GM18519 (cell line): Measurements from ENCODE around the gene KCND1.
A peak's percentile ranks its signal among the peaks of the same experiment; 100 is the strongest.
"Not testable (repeated sequence)": the region's sequence is repeated elsewhere in the genome, so short reads cannot be mapped to it uniquely, and the experiment has no call there.

Experiments used
- ATAC-seq: cut with Tn5 transposase; IDR thresholded peaks from one replicate; pipeline ENCODE4 v1.9.1; 2021; ENCODE audit warnings: mild to moderate bottlenecking, moderate library complexity; ENCODE audit not compliant: unreplicated experiment, low FRiP score

The KCND1 gene

DNA sequence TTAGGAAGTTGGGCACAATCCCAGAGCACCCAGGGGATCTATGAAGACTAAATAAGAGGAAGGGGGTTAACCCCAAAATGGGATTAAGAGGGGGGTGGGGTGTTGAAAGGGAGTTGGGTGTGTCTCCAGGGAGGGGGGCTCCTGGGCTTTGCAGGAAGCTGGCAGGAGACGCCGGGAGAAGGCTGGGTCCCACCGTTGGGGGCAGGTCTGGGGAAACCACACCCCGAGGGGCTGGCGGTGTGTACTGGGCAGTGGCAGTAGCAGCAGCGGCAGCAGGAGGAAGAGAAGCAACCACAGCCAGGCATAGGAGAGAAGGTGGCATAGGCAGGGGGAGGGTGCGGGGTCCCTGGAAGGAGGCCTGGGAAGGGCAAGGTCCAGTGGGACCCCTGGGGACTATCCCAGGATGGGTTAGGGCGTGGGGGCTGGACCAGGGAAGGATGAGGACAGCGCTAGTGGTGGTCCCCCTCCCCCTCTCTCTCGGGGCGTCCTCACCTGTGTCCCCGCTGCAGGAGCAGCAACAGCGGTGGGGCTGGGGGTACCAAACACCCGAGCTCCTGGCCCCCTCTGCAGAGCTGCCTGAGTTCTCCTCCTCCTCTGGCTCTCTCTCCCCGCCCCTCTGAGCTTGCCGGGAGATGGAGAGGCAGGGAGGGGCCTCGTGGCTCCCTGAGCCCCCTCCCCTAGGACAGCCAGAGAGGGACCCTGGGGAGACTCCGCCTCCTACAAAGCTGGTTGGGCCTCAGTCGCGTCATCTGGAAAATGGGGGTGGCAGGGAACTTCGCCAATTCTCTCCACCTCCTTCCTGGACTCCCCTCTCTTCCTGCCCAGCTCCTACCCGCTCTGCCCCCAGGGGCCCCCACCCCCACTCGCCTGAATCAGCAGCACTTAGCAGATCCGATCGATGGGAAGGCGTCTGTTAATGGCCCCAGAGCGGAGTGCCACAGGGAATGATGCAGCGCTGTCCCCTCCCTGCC is at the start of gene KCND1:
KCND1 (minus strand) TSS at position 596 of the 971 bp plus-strand sequence. CDS start 1,573 bp downstream, outside the sequence.
- no peak for ATAC-seq

DNA sequence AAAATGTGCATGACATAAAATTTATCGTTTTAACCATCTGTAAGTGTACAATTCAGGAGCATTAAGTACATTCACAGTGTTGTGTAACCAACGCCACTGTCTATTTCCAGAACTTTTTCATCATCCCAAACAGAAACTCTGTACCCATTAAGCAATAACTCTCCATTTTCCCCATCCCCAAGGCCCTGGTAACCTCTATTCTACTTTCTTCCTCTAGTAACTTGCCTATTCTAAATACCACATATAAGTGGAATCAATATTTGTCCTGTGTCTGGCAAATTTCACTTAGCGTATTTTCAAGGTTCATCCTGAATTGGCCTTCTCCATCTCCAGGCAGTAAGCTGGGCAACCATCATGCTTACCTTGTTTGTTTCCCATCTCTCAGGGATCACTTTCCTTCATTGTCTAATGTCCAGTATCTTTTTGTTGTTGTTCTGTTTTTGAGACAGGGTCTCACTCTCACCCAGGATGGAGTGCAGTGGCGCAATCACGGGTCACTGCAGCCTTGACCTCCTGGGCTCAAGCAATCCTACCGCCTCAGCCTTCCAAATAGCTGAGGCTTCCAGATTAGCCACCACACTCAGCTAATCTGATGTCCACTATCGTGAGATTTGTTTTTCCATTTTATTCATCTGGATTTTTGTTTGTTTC is 48.1 kb upstream of the KCND1 start:
- no peak for ATAC-seq

DNA sequence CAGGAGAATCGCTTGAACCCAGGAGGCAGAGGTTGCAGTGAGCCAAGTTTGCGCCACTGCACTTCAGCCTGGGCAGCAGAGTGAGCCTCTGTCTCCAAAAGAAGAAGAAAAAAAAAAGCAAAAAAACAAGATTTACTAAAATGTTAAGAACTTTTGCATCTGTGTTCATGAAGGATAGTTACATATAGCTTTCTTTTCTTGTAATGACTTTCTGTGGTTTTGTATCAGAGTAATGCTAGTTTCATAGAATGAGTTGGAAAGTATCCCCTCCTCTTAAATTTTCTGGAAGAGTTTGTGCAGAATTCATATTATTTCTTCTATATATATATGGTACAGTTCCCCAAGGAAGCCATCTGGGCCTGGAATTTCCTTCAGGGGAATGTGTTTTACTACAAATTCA is 47.4 kb upstream of the KCND1 start:
- no peak for ATAC-seq

DNA sequence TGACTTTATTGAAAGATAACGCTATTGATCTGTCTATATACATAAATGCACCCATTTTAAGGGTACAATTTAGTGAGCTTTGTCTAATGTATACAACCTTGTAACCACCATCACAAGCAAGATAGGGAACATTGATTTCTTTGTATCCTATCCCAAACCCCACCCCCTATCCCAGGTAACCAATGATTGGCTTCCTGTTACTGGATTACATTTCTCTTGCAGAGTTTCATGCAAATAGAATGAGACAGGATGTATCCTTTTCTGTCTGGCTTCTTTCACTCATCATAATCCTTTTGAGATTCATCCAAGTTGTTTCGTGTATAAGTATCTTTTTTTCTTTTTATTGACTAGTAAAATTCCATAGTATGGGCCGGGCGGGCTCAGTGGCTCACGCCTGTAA is 32.1 kb upstream of the KCND1 start:
- ATAC-seq, result no peak

DNA sequence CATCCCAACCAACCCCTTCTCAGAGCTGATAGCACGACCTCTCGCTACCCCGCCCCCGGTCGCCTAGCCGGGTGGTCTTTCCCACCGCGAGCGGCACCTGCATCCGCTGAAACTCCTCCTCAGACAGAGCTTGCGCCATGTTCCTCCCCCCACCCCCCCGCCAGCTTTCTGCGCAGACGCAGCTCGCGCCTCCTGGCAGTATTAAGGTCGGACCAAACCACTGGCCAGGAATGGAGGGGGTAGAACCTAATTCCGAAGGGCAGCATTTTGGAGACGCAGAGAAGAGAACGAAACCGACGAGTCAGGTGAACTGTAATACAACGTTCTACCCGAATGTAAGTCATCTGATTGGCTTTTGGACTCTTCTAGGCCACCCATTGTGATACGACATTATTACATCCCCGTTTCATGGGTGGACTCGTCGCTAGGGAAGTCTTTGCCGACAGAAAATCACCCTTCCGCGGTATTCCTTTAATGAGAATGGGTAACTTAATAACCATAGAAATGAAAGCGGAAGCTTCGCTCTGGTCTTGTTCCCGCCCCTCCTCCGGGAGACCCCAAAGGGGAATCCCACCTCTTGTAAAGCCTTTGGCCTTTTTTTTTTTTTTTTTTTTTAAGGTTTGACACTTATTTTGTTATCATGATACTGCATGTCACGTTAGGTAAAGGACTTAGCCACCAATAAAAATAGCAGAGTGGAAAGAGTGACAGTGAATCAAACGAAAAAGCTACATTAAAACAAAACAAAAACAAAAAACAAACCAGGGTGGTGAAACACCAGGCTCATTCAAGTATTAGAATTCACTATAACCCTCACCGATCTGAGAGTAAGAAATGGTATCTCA is 30.7 kb upstream of the KCND1 start, which contains the start of gene GRIPAP1:
GRIPAP1 (minus strand) TSS at position 174 of the 845 bp plus-strand sequence; CDS start at position 139, 35 bp downstream.
- ATAC-seq, result peak; percentile 53

DNA sequence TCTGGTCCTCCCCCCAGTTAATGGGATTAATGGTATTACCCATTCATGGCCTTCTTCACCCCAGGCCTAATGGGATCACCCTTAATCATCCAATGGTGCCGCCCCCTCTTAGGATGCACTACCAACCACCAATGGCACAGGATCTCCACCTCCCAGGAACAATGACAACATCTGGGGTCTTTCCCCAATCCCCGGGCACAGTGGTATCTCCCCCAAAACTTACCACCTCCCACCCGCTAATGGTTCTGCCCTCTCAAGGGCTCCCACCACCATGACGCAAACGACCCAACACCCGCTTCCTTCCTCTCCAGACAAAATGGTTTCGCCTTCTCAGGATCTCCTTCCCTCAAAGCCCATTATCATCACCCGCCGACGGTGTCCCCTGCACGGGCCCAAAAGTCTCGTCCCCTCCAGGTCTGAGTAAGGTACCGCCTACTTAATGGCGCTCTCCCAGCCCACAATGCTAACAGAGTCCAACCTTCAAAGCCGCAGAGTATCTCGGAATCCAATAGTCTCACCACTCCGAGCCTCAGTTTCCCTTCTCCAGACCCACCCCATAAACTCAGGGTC is 30.0 kb upstream of the KCND1 start:
- ATAC-seq, result peak; percentile 14

DNA sequence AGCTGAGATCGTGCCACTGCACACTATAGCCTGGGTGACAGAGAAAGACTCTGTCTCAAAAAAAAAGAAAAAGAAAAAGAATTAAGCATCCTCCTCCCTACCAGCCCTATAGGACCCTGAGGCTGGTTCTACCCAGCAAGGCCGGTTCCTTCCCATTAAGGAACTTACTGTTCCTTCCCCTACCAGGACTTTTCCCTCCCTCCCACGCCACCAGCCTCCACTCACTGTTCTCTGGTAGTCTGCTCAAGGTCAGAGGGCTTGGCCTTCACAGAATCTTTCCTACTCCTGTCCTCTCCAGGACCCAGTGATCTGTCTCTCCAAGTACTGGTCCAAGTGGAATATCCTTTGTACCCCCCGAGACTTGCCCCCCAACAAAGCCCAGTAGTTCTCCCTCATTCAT is 29.0 kb upstream of the KCND1 start:
- ATAC-seq, result no peak

DNA sequence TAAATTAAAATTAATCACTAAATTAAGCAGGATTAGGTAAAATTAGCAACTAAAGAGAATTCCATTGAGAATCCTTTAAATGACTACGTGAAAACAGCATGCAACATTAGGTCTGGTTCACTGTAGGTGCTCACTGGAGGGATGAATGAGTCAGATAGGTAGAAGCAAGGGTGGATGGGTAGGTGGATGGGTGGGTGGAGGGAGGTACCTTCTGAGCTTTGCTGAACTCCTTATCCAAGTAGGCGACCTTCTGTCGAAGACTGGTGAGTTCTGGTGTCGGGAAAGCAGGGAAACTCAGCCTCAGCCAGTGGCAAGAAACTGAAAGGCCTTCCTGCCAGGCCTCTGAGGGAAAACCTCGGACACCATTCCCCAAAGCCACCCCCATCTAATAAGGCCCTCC is 27.4 kb upstream of the KCND1 start:
- ATAC-seq, result no peak

DNA sequence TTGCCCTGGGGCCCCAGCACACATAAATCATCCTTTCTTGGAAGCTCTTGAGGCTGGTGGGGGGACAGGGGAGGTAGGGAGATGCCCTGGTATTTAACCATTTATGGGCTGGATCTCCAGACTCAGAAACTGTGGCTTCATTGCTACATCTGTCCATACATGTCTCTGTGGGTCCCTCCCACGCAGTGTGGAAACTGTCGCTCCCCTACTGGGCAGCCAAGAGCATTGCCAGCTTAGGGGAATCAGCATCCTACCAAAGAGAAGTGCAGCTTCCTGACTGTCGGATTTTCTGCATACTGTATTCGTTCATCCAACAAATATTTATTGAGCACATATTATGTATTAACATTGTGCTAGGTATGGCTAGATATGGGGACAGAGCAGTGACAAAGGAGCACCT is 26.7 kb upstream of the KCND1 start:
- ATAC-seq, result no peak

DNA sequence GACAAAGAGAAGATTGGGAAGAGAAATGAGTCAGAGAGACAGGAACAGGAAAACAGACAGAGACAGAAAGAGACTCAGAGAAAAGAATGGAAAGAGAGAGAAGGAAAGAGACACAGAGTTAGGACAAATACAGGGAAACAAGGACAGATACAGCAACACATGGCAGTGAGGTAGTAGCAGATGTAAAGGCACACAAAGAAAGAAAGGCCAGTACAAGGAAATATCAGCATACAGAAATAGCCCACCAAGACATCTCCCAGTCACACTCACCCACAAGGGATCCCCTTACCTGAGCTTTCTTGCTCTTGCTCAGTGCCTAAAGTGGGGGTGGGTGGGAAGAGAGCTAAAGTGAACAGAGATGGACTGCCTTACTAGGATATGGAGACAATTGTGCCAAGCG is 26.2 kb upstream of the KCND1 start:
- ATAC-seq, result no peak

DNA sequence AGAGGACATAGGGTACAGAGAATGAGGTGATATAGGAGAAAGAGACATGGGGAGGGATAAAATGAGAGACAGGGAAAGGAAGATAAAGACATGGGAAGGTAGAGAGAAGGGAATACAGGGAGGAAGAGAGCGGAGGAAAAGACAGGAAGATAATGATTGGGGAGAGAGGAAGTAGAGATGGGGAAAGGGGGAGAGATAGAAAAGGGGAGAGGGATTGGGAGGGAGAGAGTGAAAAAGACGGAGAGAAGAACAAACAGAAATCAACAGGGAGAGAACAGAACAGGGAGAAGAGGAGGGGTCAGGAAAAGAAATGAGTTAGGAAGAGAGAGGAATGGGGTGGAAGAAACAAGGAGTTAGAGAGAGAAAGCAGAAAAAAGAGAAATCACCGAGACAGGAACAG is 25.8 kb upstream of the KCND1 start:
- no peak for ATAC-seq

DNA sequence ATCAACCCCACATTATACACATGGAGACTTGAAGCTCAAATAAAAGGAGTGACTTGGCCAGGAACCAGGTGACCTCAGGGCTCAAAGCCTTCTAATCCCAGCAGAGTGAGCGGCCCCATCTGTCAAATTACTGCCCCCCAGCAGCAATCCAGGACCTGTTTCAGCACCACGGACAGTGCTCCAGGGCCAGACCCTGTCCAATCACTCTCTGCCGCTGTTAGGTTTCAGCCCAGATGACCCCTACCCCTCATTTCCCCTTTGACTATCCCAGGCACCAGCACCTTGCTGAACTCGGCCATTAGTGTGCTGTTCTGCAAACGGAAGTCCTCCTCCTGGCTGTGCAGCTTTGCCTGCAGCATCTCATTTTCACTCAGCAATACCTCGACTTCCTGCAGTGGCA is 25.3 kb upstream of the KCND1 start:
- ATAC-seq, result no peak

DNA sequence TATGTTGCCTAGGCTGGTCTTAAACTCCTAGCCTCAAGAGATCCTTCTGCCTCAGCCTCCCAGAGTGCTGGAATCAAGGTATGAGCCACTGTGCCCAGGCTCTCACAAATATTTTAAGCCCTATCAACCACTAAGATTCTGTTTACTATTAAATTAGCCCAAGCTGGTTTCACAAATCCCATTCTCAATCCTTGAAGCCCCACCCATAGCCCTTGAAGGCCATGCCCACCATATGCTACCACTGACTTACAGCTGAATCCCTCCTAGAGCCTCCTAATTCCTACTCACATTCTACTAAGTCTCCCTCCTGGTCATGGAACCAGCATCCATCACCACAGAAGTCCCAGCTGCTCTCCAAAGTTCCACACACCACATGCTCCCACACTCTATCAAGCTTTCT is 20.7 kb upstream of the KCND1 start:
- ATAC-seq, result no peak

DNA sequence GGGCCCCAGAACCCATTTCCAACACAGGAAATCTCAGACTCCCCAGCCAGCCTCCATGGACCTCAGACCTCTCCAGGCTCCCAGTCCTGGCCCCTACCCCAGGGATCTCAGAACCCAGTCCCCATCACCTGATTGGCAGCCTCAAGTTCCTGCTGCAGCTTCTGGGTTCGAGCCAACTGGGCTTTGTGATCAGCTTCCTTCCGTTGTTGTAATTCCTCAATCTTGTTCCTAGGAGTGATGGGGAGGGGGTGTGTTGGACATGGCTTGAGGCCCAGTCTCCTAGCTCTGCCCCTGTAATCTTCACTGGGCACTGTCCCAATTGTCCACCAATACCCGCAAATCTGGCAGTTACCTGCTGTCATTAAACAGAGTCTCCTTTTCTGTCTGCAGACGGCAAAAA is 17.8 kb upstream of the KCND1 start:
- ATAC-seq, result no peak

DNA sequence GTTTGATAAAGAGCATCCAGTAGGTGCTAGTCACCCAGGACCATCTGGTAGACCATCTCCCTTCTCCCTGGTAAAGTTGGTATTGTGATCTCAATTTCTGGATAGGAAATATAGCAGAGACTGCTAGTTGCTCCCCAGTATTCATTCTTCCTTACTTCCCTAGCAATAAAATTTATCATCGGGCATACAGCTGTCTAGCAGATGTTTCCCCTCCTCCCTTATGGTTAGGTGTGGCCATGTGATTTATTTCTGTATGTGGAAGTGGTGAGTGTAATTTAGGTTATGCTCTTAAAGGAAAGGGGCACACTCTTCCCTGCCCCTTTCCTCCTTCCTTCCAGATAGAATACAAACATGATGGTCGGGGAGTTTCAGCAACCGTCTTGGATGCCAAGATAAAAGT is 12.3 kb upstream of the KCND1 start:
- ATAC-seq, result no peak

DNA sequence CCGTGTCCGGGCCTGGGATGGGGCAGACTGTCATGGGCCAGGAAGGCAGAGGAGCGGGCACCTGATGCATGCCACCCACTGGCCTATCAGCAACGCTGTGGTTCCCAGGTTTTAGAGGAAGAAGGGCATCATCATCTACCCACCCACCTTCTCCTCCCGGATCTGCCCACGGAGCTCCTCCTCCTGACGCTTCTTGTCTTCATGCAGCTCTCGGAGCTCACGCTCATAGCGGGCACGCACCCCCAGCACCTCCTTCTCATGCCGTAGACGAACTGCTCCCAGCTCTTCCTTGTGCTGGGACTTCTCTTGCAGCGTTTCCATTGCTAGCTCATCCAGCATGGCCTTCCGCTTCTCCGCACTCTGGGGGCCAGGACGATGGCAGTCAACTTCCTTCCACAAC is 11.4 kb upstream of the KCND1 start:
- no peak for ATAC-seq

DNA sequence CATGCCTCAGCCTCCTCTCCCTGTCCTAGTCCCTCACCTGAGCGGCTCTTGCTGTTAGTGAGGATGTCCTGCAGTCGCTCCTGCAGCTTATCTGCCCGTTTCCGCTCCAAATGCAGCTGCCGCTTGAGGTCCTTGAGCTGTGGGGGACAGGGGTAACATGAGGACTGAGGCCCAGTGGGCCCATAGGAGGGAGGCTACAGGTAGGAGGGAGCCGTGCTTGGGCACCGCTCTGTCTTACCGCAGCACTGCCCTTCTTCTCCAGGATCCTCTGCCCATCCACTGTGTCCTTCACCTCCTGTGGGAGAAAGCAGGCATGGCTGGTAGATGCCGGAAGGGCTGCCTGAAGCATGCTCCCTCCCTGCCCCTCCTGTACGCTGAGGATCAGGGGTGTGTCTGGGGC is 9.5 kb upstream of the KCND1 start:
- no peak for ATAC-seq

DNA sequence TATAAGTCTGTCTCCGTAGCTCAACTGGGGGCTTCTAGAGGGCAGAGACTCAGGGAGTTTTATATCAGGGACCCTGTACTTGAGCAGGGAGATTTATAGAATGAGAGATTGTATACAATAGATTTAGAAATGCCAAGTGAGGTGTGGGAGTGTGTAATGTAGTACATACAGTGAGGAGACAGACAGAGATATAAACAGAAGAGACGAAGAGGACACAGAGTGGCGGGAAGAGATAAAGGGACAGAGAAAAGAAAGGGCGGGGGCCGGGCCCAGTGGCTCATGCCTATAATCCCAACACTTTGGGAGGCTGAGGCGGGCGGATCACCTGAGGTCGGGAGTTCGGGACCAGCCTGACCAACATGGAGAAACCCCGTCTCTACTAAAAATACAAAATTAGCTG is 8.7 kb upstream of the KCND1 start:
- not testable (repeated sequence) for ATAC-seq

DNA sequence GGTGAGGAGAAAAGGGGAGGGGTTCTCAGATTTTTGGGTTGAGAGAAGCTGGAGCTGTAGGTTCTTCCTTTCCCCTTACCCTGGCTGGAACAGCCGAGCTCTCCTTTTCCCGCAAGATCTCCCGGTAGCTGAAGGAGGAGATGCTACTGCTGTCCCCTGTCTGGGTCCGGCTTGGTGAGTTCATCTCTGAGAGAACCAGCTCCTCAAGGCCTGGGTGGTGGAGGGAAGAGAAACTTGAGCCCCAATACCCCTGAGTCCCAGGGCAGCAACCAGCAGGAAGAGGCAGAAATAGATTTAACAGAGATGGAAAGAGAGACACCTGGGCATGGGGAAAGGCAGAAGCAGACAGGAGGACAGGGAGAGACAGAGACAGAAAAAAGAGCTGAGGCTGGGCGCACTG is 6.6 kb upstream of the KCND1 start:
- ATAC-seq, result no peak

DNA sequence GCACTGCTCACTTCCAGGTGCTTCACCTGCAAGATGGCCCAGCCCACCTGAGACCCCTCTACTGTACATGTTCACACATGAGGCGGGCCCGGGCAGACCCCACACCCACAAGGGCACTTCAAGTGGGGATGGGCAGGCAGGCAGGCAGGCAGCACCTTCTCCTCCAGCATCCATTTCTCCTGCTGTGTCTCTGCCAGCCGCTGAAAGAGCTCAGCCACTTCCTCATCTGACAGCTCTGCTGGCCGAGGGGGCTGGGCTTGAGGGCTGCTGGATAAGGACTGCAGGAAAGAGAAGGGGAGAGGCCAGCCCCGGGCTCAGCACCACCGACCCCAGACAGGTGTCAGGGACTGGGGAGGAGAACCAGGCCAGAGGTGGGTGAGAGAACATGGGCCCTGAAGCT is 4.4 kb upstream of the KCND1 start:
- no peak for ATAC-seq

DNA sequence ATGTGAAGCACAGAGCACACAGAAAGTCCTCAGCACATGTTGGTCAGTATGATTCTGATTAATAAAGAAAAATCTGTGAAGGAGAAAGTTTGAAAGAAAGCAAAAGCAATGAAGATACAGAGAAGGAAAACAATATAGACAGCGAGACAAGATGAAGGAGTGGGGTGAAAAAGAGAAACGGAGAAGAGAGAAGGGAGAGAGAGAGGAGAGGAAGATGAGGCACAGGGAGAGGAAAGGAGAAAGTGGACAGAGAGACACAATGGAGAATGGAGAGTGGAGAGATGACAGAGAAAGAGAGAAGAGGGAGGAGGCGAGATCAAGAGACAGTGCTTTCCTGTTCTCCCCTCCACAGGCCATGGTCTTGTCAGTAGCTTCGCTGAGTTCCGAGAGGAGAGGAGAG is 3.9 kb upstream of the KCND1 start:
- ATAC-seq, result no peak
